IMR-90 (cell line): Measurements from ENCODE around the gene FTO. TPM values are rescaled to one million over a fixed set of nuclear protein-coding genes. Genes with fewer than 3 reads are reported as not detected.

ENCODE experiments used
- ATAC-seq: fragments of 200-7000 bp; cut with Tn5 transposase; 2 replicates; pipeline ENCODE4 v1.9.1; 2020; ENCODE audit warnings: low read depth, mild to moderate bottlenecking, moderate library complexity
- BruUV-seq: library from RNA; stranded (reverse); fragments of 400-500 nt; replicated peaks from 2 replicates; lab custom pipeline; 2021; lab: Mats Ljungman, UMichigan
- CTCF ChIA-PET: fragments of 300-600 bp; formaldehyde crosslinking; extraction: SDS; loops from one replicate; lab custom pipeline; 2021; ENCODE audit warnings: antibody characterized with exemption; lab: Yijun Ruan, JAX
- POLR2A ChIA-PET: fragments of 300-600 bp; sonication (Branson Sonifier 250); formaldehyde crosslinking; loops from one replicate; lab custom pipeline; 2022; ENCODE audit warnings: antibody characterized with exemption; ENCODE audit not compliant: unreplicated experiment; lab: Charles Lee
- DNase-seq: peaks from one replicate; pipeline ENCODE4 v3.0.0; 2013
- H2AFZ ChIP-seq: replicated peaks from 2 replicates; pipeline ENCODE3; 2013; ENCODE audit warnings: low read length, mild to moderate bottlenecking; ENCODE audit not compliant: poor library complexity
- H2AK5ac ChIP-seq: 2 replicates; pipeline ENCODE4 v1.6.1; 2013; ENCODE audit warnings: low read depth, low read length, inconsistent platforms
- H2AK9ac ChIP-seq: replicated peaks from 2 replicates; pipeline ENCODE3; 2013; ENCODE audit warnings: mild to moderate bottlenecking, low read depth, low read length, moderate library complexity; ENCODE audit not compliant: poor library complexity
- H2BK120ac ChIP-seq: 2 replicates; pipeline ENCODE4 v1.6.1; 2013; ENCODE audit warnings: low read depth, low read length, inconsistent platforms
- H2BK15ac ChIP-seq: 3 replicates; pipeline ENCODE4 v1.6.1; 2013; ENCODE audit warnings: low read depth, low read length, inconsistent platforms
- H2BK20ac ChIP-seq: 2 replicates; pipeline ENCODE4 v1.6.1; 2013; ENCODE audit warnings: low read depth, mild to moderate bottlenecking, inconsistent platforms, low read length, moderate library complexity
- H2BK5ac ChIP-seq: 2 replicates; pipeline ENCODE4 v1.6.1; 2013; ENCODE audit warnings: mild to moderate bottlenecking, low read depth, low read length, inconsistent platforms; ENCODE audit not compliant: poor library complexity, severe bottlenecking
- H3K14ac ChIP-seq: replicated peaks from 2 replicates; pipeline ENCODE4 v1.6.1; 2013; ENCODE audit warnings: low read depth, low read length, inconsistent platforms
- H3K18ac ChIP-seq: 2 replicates; pipeline ENCODE4 v1.6.1; 2013; ENCODE audit warnings: low read depth, low read length, control low read depth
- H3K23ac ChIP-seq: 2 replicates; pipeline ENCODE4 v1.6.1; 2013; ENCODE audit warnings: low read depth, low read length, inconsistent platforms
- H3K27ac ChIP-seq: 2 replicates; pipeline ENCODE4 v1.5.1; 2013; ENCODE audit warnings: mild to moderate bottlenecking, control low read depth, low read length; ENCODE audit not compliant: insufficient read depth
- H3K27me3 ChIP-seq: 2 replicates; pipeline ENCODE4 v1.6.1; 2013; ENCODE audit warnings: low read length; ENCODE audit not compliant: control insufficient read depth, insufficient read depth
- H3K36me3 ChIP-seq: 2 replicates; pipeline ENCODE4 v1.6.1; 2013; ENCODE audit warnings: low read length, mixed read lengths; ENCODE audit not compliant: control insufficient read depth, insufficient read depth
- H3K4ac ChIP-seq: 2 replicates; pipeline ENCODE4 v1.6.1; 2013; ENCODE audit warnings: low read depth, low read length, inconsistent platforms
- H3K4me1 ChIP-seq: 2 replicates; pipeline ENCODE4 v1.6.1; 2013; ENCODE audit warnings: low read length, mixed read lengths; ENCODE audit not compliant: control insufficient read depth, insufficient read depth
- H3K4me2 ChIP-seq: 2 replicates; pipeline ENCODE4 v1.6.1; 2013; ENCODE audit warnings: low read depth, mild to moderate bottlenecking, control low read depth, low read length, moderate library complexity
- H3K4me3 ChIP-seq: 2 replicates; pipeline ENCODE4 v1.5.1; 2013; ENCODE audit warnings: low read depth, mild to moderate bottlenecking, control low read depth, low read length, moderate library complexity; ENCODE audit not compliant: insufficient read depth
- H3K56ac ChIP-seq: 2 replicates; pipeline ENCODE4 v1.6.1; 2013; ENCODE audit warnings: low read length, inconsistent platforms; ENCODE audit not compliant: insufficient read depth; ENCODE audit errors: extremely low read depth
- H3K79me1 ChIP-seq, 2 experiments: 2 replicates each; pipeline ENCODE4 v1.6.1; 2013; ENCODE audit warnings: low read length in 2 of 2, inconsistent platforms in 1 of 2, low read depth in 1 of 2
- H3K9ac ChIP-seq: 2 replicates; pipeline ENCODE4 v1.6.1; 2013; ENCODE audit warnings: low read depth, low read length, control low read depth
- H3K9me1 ChIP-seq: 2 replicates; pipeline ENCODE4 v1.6.1; 2013; ENCODE audit warnings: low read length, inconsistent platforms; ENCODE audit not compliant: insufficient read depth
- H3K9me3 ChIP-seq: 2 replicates; pipeline ENCODE4 v1.6.1; 2013; ENCODE audit warnings: low read length; ENCODE audit not compliant: control insufficient read depth, insufficient read depth
- H4K20me1 ChIP-seq: 2 replicates; pipeline ENCODE4 v1.6.1; 2013; ENCODE audit warnings: low read length, inconsistent platforms; ENCODE audit not compliant: insufficient read depth
- H4K5ac ChIP-seq: 2 replicates; pipeline ENCODE4 v1.6.1; 2013; ENCODE audit warnings: mild to moderate bottlenecking, low read depth, low read length, control low read depth
- H4K8ac ChIP-seq, 2 experiments: 2 replicates each; pipeline ENCODE4 v1.6.1; 2013; ENCODE audit warnings: low read depth in 2 of 2, low read length in 2 of 2, control low read depth in 1 of 2, inconsistent platforms in 1 of 2
- H4K91ac ChIP-seq: 2 replicates; pipeline ENCODE4 v1.6.1; 2013; ENCODE audit warnings: low read depth, low read length, inconsistent platforms; ENCODE audit not compliant: insufficient read depth
- CEBPB ChIP-seq: IDR thresholded peaks from 2 replicates; pipeline ENCODE4 v1.6.1; 2012; ENCODE audit warnings: low read depth, low read length, improper control_type of control experiment
- CHD1 ChIP-seq: IDR thresholded peaks from 2 replicates; pipeline ENCODE4 v1.6.1; 2012; ENCODE audit warnings: low read depth, low read length, improper control_type of control experiment
- FOS ChIP-seq: fragments of 150-350 bp; IDR thresholded peaks from 2 replicates; pipeline ENCODE4 v1.6.1; 2016; ENCODE audit warnings: low read depth, low read length
- MXI1 ChIP-seq: IDR thresholded peaks from 2 replicates; pipeline ENCODE4 v1.6.1; 2012; ENCODE audit warnings: low read depth, mild to moderate bottlenecking, low read length, moderate library complexity, borderline replicate concordance
- POLR2A ChIP-seq: IDR thresholded peaks from 2 replicates; pipeline ENCODE4 v1.6.1; 2012; ENCODE audit warnings: mild to moderate bottlenecking, low read depth, low read length
- RAD21 ChIP-seq: IDR thresholded peaks from 2 replicates; pipeline ENCODE4 v1.6.1; 2012; ENCODE audit warnings: low read length, improper control_type of control experiment
- WGBS, 2 experiments: methylation state at CpG; one replicate each; pipeline versions ENCODE4 v1.1.5 to v1.1.7; 2013; ENCODE audit warnings: missing lambda C conversion rate in 2 of 2; ENCODE audit not compliant: insufficient read length in 1 of 2; ENCODE audit errors: extremely low coverage in 2 of 2; 5-methylcytosine and 5-hydroxymethylcytosine counted together
- dilution Hi-C: fragments of 300-500 bp; cut with HindIII; formaldehyde crosslinking; loops from one replicate; pipeline ENCODE4 v1.14.3; 2018; ENCODE audit warnings: low sequenced_read_pairs; ENCODE audit not compliant: unreplicated experiment
- in situ Hi-C: fragments of 300-500 bp; cut with MboI; formaldehyde crosslinking; loops from 3 replicates; pipeline ENCODE4 v1.14.3; 2019; ENCODE audit warnings: low sequenced_read_pairs, inconsistent platforms, mixed read lengths
- intact Hi-C: fragments of 100-400 bp; cut with micrococcal nuclease; formaldehyde crosslinking; loops from 2 replicates; pipeline ENCODE4 v1.10.0; 2022
- polyA plus RNA-seq, 3 experiments: library from polyadenylated mRNA; depleted of rRNA; stranded (reverse); fragments of >200 nt; gene quantifications; 2 replicates each; pipeline ENCODE4 v1.2.3, GENCODE V29; 2012; ENCODE audit warnings: low replicate concordance in 1 of 3
- total RNA-seq: library from RNA; depleted of rRNA; stranded (reverse); fragments of >200 nt; gene quantifications from 2 replicates; pipeline ENCODE4 v1.2.3, GENCODE V29; 2012
- TF ChIP-seq, protein P1 (sequence below): fragments of 150-350 bp; IDR thresholded peaks from 2 replicates; pipeline ENCODE4 v1.6.1; 2017; ENCODE audit warnings: mild to moderate bottlenecking, antibody characterized with exemption, low read length, low read depth

FTO gene
- total and polyA plus RNA-seq, 2 of the 4 experiments (the other 2 are of a cell fraction): 70.3 to 132 TPM

DNA sequence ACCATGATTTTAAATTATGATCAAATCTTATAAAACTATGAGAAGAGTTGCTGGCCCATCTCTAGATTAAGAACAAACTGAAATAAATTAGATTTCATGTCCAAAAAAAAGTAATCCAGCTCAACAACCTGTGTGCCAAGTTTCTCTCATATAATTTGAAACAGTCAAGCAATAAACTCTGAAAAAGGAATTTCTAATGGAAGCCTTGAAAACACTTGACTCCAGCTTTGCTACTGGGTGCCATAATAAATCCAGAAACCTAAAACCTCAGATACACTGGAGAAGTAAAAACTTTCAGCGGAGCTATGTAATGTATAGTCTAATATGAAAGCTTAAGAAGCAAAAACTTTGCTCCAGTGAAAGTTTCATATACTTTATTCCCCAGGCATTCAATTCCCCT lies 25.8 kb upstream of the FTO start:
- H2BK5ac ChIP-seq: no peak overlapping the region
- TF ChIP-seq, protein P1, sequence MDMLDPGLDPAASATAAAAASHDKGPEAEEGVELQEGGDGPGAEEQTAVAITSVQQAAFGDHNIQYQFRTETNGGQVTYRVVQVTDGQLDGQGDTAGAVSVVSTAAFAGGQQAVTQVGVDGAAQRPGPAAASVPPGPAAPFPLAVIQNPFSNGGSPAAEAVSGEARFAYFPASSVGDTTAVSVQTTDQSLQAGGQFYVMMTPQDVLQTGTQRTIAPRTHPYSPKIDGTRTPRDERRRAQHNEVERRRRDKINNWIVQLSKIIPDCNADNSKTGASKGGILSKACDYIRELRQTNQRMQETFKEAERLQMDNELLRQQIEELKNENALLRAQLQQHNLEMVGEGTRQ: no peak
- TF ChIP-seq FOS (no peak), CHD1 (no peak), RAD21 (no peak), POLR2A (no peak), MXI1 (no peak), CEBPB (no peak)
- BruUV-seq: no TSS peak
- no peaks in the 10 kb centered on the region for H3K27me3 ChIP-seq
- no peak overlapping the region for H3K4me2 ChIP-seq
- H3K36me3 ChIP-seq: no peaks in the 10 kb centered on the region
- no peak overlapping the region for H2BK15ac ChIP-seq
- H3K4ac ChIP-seq: no peak overlapping the region
- H3K9ac ChIP-seq: no peak overlapping the region
- H2AK5ac ChIP-seq: no peak overlapping the region
- H3K79me1 ChIP-seq: no peaks in the 10 kb centered on the region; a peak in 1 of 4 replicates
- no peak overlapping the region for H2AK9ac ChIP-seq
- H3K4me3 ChIP-seq: no peak overlapping the region
- H3K18ac ChIP-seq: no peak overlapping the region
- no peak overlapping the region for H2BK120ac ChIP-seq
- CTCF ChIA-PET: no interaction called here
- in situ Hi-C loops: no loop called here
- H3K14ac ChIP-seq: no peak overlapping the region
- no CpG with 5 or more reads among the region's 1 CpG for WGBS, 2 experiments
- H4K91ac ChIP-seq: no peak overlapping the region
- no peak for DNase-seq
- intact Hi-C loops: no loop called here
- no peak overlapping the region for H4K8ac ChIP-seq
- H2BK20ac ChIP-seq: no peak overlapping the region
- H3K56ac ChIP-seq: no peak overlapping the region
- no peaks in the 10 kb centered on the region for H3K9me1 ChIP-seq
- no peak overlapping the region for H3K23ac ChIP-seq
- dilution Hi-C loops: no loop called here
- H4K5ac ChIP-seq: no peak overlapping the region
- H3K4me1 ChIP-seq: no peaks in the 10 kb centered on the region
- no peak for ATAC-seq
- no peak overlapping the region for H2AFZ ChIP-seq
- POLR2A ChIA-PET: no interaction called here
- H3K27ac ChIP-seq: no peak overlapping the region
- H3K9me3 ChIP-seq: no peaks in the 10 kb centered on the region
- no peaks in the 10 kb centered on the region for H4K20me1 ChIP-seq
